Mesothelial cell of epicardium (in vitro differentiated cells): Measurements from ENCODE around the gene BRS3. TPM values are rescaled to one million over a fixed set of nuclear protein-coding genes. Genes with fewer than 3 reads are reported as not detected.

Experiments
- DNase-seq, 2 experiments: peaks; one replicate each; pipeline ENCODE4 v3.0.0; 2021; ENCODE audit warnings: low spot score in 2 of 2; ENCODE audit not compliant: unreplicated experiment in 2 of 2
- H3K27ac Mint-ChIP-seq: 2 replicates; pipeline ENCODE4 v1.8.0; 2021; ENCODE audit warnings: mixed read lengths
- H3K27me3 Mint-ChIP-seq: 2 replicates; pipeline ENCODE4 v1.8.0; 2021; ENCODE audit warnings: low read depth, mixed read lengths
- H3K36me3 Mint-ChIP-seq: 2 replicates; pipeline ENCODE4 v1.8.0; 2021; ENCODE audit warnings: mixed read lengths
- H3K4me1 Mint-ChIP-seq: 2 replicates; pipeline ENCODE4 v1.8.0; 2021; ENCODE audit warnings: mixed read lengths
- H3K4me3 Mint-ChIP-seq: 2 replicates; pipeline ENCODE4 v1.8.0; 2021; ENCODE audit warnings: mild to moderate bottlenecking, moderate library complexity, mixed read lengths
- H3K9me3 Mint-ChIP-seq: 2 replicates; pipeline ENCODE4 v1.8.0; 2021; ENCODE audit warnings: mixed read lengths
- CTCF ChIP-seq: fragments of 200-600 bp; sonication (generic); IDR thresholded peaks from one replicate; pipeline ENCODE4 v1.5.0; 2021; ENCODE audit warnings: antibody characterized with exemption; ENCODE audit not compliant: unreplicated experiment
- total RNA-seq: library from RNA; stranded (reverse); gene quantifications from 3 replicates; pipeline ENCODE4 v1.2.1, GENCODE V29; 2021

Gene BRS3
- total RNA-seq, 1 donor from 2014 or later, result not detected

GRCh38 chrX:136450050-136450830, 37.5 kb upstream of the BRS3 start:
- H3K4me1 Mint-ChIP-seq, result no peaks in the 10 kb centered on the region
- no peaks in the 10 kb centered on the region for H3K27me3 Mint-ChIP-seq
- DNase-seq, result no peak
- no peaks in the 10 kb centered on the region for H3K36me3 Mint-ChIP-seq
- H3K4me3 Mint-ChIP-seq, result no peak overlapping the region
- no peak for TF ChIP-seq CTCF
- no peak overlapping the region for H3K27ac Mint-ChIP-seq
- peaks cover 12% of the 10 kb centered on the region for H3K9me3 Mint-ChIP-seq

DNA sequence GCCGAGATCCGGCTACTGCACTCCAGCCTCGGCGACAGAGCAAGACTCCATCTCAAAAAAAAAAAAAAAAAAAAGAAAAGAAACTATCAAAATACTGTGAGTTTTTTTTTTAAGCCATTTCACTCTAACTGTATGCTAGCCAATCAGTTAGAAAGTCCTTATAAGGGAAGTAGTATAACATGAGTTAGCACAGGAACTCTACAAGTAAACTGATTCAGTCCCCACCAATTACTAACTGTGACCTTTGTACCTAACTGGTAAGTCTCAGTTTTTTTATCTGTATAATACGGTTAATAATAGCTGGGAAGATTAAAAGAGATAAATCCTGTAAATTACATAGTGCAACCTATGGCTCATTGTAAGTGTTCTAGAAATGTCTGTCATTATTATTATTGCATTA, 35.1 kb upstream of the BRS3 start:
- no peak overlapping the region for H3K4me3 Mint-ChIP-seq
- no peak overlapping the region for H3K27ac Mint-ChIP-seq
- DNase-seq, result no peak
- TF ChIP-seq CTCF, result no peak
- H3K4me1 Mint-ChIP-seq, result no peaks in the 10 kb centered on the region
- H3K36me3 Mint-ChIP-seq, result no peaks in the 10 kb centered on the region
- no peaks in the 10 kb centered on the region for H3K27me3 Mint-ChIP-seq
- H3K9me3 Mint-ChIP-seq, result peaks cover 8% of the 10 kb centered on the region

GRCh38 chrX:136453114-136453513, 34.6 kb upstream of the BRS3 start:
- Mint-ChIP-seq H3K27me3 (no peaks in the 10 kb centered on the region), H3K4me3 (no peak overlapping the region), H3K4me1 (no peaks in the 10 kb centered on the region), H3K36me3 (no peaks in the 10 kb centered on the region), H3K9me3 (peaks cover 8% of the 10 kb centered on the region), H3K27ac (no peak overlapping the region)
- TF ChIP-seq CTCF, result no peak
- DNase-seq, result no peak

- no peak for DNase-seq
- H3K27me3 Mint-ChIP-seq, result no peaks in the 10 kb centered on the region
- no peaks in the 10 kb centered on the region for H3K36me3 Mint-ChIP-seq
- peaks cover 8% of the 10 kb centered on the region for H3K9me3 Mint-ChIP-seq
- no peak overlapping the region for H3K27ac Mint-ChIP-seq
- H3K4me3 Mint-ChIP-seq, result no peak overlapping the region
- no peaks in the 10 kb centered on the region for H3K4me1 Mint-ChIP-seq
- no peak for TF ChIP-seq CTCF
These were observed 34.0 kb upstream of the BRS3 start for GRCh38 chrX:136453771-136454170.

GRCh38 chrX:136456133-136456532, 31.6 kb upstream of the BRS3 start:
- H3K27me3 Mint-ChIP-seq, result no peaks in the 10 kb centered on the region
- H3K9me3 Mint-ChIP-seq, result peaks cover 10% of the 10 kb centered on the region
- TF ChIP-seq CTCF, result no peak
- no peak for DNase-seq
- H3K4me1 Mint-ChIP-seq, result no peaks in the 10 kb centered on the region
- H3K27ac Mint-ChIP-seq, result no peak overlapping the region
- H3K36me3 Mint-ChIP-seq, result no peaks in the 10 kb centered on the region
- H3K4me3 Mint-ChIP-seq, result no peak overlapping the region
